Spleen (tissue), 7 donors: ENCODE data around the gene TGOLN2.

Experiments
- CTCF ChIP-seq, 11 experiments: fragments of 200-600 bp in 7 of 11; fragments of 450-650 bp in 4 of 11; sonication (generic) in 4 of 11; IDR thresholded peaks in 8 of 11; conservative IDR thresholded peaks in 3 of 11; 1 replicate in 7 of 11; 2 replicates in 4 of 11; pipeline versions ENCODE4 v1.4.0 to v1.8.0; 2016 to 2021; ENCODE audit warnings: antibody characterized with exemption in 11 of 11, inconsistent platforms in 4 of 11, mild to moderate bottlenecking in 1 of 11
- POLR2A ChIP-seq, 3 donors: fragments of 450-650 bp; IDR thresholded peaks; one replicate each; pipeline ENCODE4 v1.5.1; 2017; ENCODE audit warnings: antibody characterized with exemption in 3 of 3, mild to moderate bottlenecking in 1 of 3
- donor health status: DM: no; HTN: no; CAD: no; lungs with moderate emphysema.
- donor health status: DM: no; HTN: no; CAD: no.
- donor health status: DM: no; HTN: no; CAD: no.

DNA sequence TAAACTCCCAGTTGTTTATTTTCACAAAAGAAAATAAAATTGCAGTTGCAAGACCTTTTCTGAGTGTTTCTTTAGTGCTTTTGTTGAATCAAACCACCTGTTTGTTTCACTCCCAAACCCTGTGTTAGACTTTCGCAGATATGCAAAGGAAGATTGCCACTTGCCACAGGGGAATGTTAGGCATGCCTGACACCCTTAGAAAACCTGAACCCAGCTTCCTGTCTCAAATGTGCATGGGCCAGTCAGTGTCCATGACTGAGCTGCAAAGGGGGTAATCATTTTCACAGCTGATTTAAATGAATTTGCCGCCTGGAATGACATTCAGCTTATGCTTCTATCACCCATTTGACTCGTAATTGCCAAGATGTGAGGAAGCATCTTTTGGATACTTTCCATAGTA is 17.5 kb downstream of the TGOLN2 start:
- TF ChIP-seq CTCF (IDR thresholded peaks at IDR 0.05 in 8 of 11, conservative IDR thresholded peaks at IDR 0.05 in 3 of 11), result no peak
- TF ChIP-seq POLR2A (IDR thresholded peaks at IDR 0.05), result no peak
